Measurements from ENCODE around the gene DONSON.

GRCh38 chr21:33554236-33554981 lies 34.1 kb downstream of the DONSON start:
- no peak for TF ChIP-seq CTCF (IDR thresholded peaks at IDR 0.05)
- no peak for TF ChIP-seq ZFX (IDR thresholded peaks at IDR 0.05; ENCODE audit: borderline replicate concordance)
